Endothelial cell of umbilical vein (primary cell): ENCODE data around the gene ADAMTSL2. TPM values are rescaled to one million over a fixed set of nuclear protein-coding genes. Genes with fewer than 3 reads are reported as not detected.

Experiments used
- BruUV-seq: library from RNA; stranded (reverse); fragments of 400-500 nt; replicated peaks from 2 replicates; lab custom pipeline; 2021; lab: Mats Ljungman, UMichigan
- CTCF ChIA-PET: fragments of 300-600, 350-600 bp; sonication (Branson Sonifier 250); formaldehyde crosslinking; loops from one replicate; lab custom pipeline; 2021; ENCODE audit warnings: antibody characterized with exemption, inconsistent platforms; lab: Charles Lee
- POLR2A ChIA-PET: fragments of 300-600, 350-600 bp; sonication (Branson Sonifier 250); formaldehyde crosslinking; loops from one replicate; lab custom pipeline; 2021; ENCODE audit warnings: antibody characterized with exemption, inconsistent platforms; lab: Charles Lee
- DNase-seq: peaks from one replicate; pipeline ENCODE4 v3.0.0-alpha.2; 2011; ENCODE audit warnings: low read depth, low spot score
- FAIRE-seq: peaks from 2 replicates; lab custom pipeline; 2011; peaks lifted over from hg19 to GRCh38; lab: Jason Lieb, UNC
- H2AFZ ChIP-seq: 2 replicates; pipeline ENCODE4 v1.6.0; 2012; ENCODE audit warnings: low read depth, low read length, control low read depth, inconsistent platforms
- H3K27ac ChIP-seq: 2 replicates; pipeline ENCODE4 v1.5.1; 2011; ENCODE audit warnings: low read depth, mild to moderate bottlenecking, control low read depth, low read length, moderate library complexity; ENCODE audit not compliant: insufficient read depth
- H3K27me3 ChIP-seq, 2 experiments: 2 replicates each; pipeline versions ENCODE4 v1.6.0 to v1.6.1; 2011; ENCODE audit warnings: low read length in 2 of 2, mixed read lengths in 1 of 2; ENCODE audit not compliant: control insufficient read depth in 2 of 2, insufficient read depth in 2 of 2
- H3K36me3 ChIP-seq, 2 experiments: 2 replicates in 1 of 2; 3 replicates in 1 of 2; pipeline ENCODE4 v1.5.1; 2011; ENCODE audit warnings: low read length in 2 of 2, mild to moderate bottlenecking in 1 of 2, moderate library complexity in 1 of 2; ENCODE audit not compliant: control insufficient read depth in 2 of 2, insufficient read depth in 2 of 2; ENCODE audit errors: extremely low read depth in 1 of 2
- H3K4me1 ChIP-seq: 3 replicates; pipeline ENCODE4 v1.5.1; 2011; ENCODE audit warnings: mild to moderate bottlenecking, low read length; ENCODE audit not compliant: control insufficient read depth, insufficient read depth; ENCODE audit errors: extremely low read depth
- H3K4me2 ChIP-seq: 2 replicates; pipeline ENCODE4 v1.6.1; 2011; ENCODE audit warnings: low read length, control low read depth, mixed read lengths; ENCODE audit not compliant: insufficient read depth
- H3K4me3 ChIP-seq, 3 experiments: fragments of 200-600 bp in 1 of 3; sonication (generic), shearing (Covaris generic) in 1 of 3; replicated peaks in 1 of 3; 2 replicates each; pipeline ENCODE4 v1.5.1; 2011 to 2016; ENCODE audit warnings: control low read depth in 3 of 3, low read length in 3 of 3, mild to moderate bottlenecking in 2 of 3, inconsistent platforms in 1 of 3, low read depth in 1 of 3, moderate library complexity in 1 of 3; ENCODE audit not compliant: insufficient read depth in 1 of 3
- H3K79me2 ChIP-seq: 2 replicates; pipeline ENCODE4 v1.6.0; 2012; ENCODE audit warnings: low read length, inconsistent platforms; ENCODE audit not compliant: control insufficient read depth, insufficient read depth
- H3K9ac ChIP-seq: replicated peaks from 2 replicates; pipeline ENCODE3; 2011; ENCODE audit warnings: low read length, control low read depth; ENCODE audit not compliant: insufficient read depth; ENCODE audit errors: extremely low read depth
- H3K9me1 ChIP-seq: replicated peaks from 3 replicates; pipeline ENCODE4 v1.6.0; 2011; ENCODE audit warnings: mild to moderate bottlenecking, low read length; ENCODE audit not compliant: control insufficient read depth, insufficient read depth; ENCODE audit errors: extremely low read depth
- H3K9me3 ChIP-seq: replicated peaks from 2 replicates; pipeline ENCODE4 v1.5.1; 2012; ENCODE audit warnings: low read length, inconsistent platforms; ENCODE audit not compliant: control insufficient read depth, insufficient read depth
- H4K20me1 ChIP-seq: replicated peaks from 2 replicates; pipeline ENCODE3; 2011; ENCODE audit warnings: mild to moderate bottlenecking, low read length; ENCODE audit not compliant: control insufficient read depth, insufficient read depth; ENCODE audit errors: extremely low read depth
- CTCF ChIP-seq, 2 donors: IDR thresholded peaks; 1 replicate in 1 of 2; 2 replicates in 1 of 2; pipeline ENCODE4 v1.5.1; 2011; ENCODE audit warnings: low read length in 2 of 2, mild to moderate bottlenecking in 2 of 2, moderate library complexity in 2 of 2, control low read depth in 1 of 2, inconsistent platforms in 1 of 2, low read depth in 1 of 2; ENCODE audit not compliant: insufficient read depth in 1 of 2; ENCODE audit errors: extremely low read depth in 1 of 2
- EZH2 ChIP-seq: IDR thresholded peaks from 2 replicates; pipeline ENCODE4 v1.6.1; 2012; ENCODE audit warnings: borderline replicate concordance, low read depth, mild to moderate bottlenecking, moderate library complexity, low read length, inconsistent platforms; ENCODE audit not compliant: severe bottlenecking
- FOS ChIP-seq: IDR thresholded peaks from 2 replicates; pipeline ENCODE4 v1.6.1; 2011; ENCODE audit warnings: mild to moderate bottlenecking, low read length, moderate library complexity, borderline replicate concordance; ENCODE audit not compliant: insufficient read depth
- GATA2 ChIP-seq: IDR thresholded peaks from 2 replicates; pipeline ENCODE4 v1.7.0; 2011; ENCODE audit warnings: low read depth, mild to moderate bottlenecking, moderate library complexity, mixed read lengths, low read length; ENCODE audit not compliant: insufficient read length, insufficient read depth
- JUN ChIP-seq: IDR thresholded peaks from 2 replicates; pipeline ENCODE4 v1.6.1; 2011; ENCODE audit warnings: borderline replicate concordance, low read depth; ENCODE audit not compliant: insufficient read length, insufficient read depth
- MAX ChIP-seq: IDR thresholded peaks from 2 replicates; pipeline ENCODE4 v1.6.1; 2011; ENCODE audit not compliant: insufficient read depth, insufficient read length
- MYC ChIP-seq: IDR thresholded peaks from one replicate; pipeline ENCODE4 v1.6.1; 2011; ENCODE audit warnings: mild to moderate bottlenecking, low read depth, low read length
- POLR2A ChIP-seq: IDR thresholded peaks from 2 replicates; pipeline ENCODE4 v1.6.1; 2012; ENCODE audit warnings: low read depth, mild to moderate bottlenecking, control low read depth, low read length
- POLR2AphosphoS5 ChIP-seq: IDR thresholded peaks from 2 replicates; pipeline ENCODE4 v1.6.1; 2012; ENCODE audit warnings: low read depth, mild to moderate bottlenecking, control low read depth, low read length, moderate library complexity; ENCODE audit not compliant: insufficient read depth
- dilution Hi-C: fragments of 300-500 bp; cut with MboI; formaldehyde crosslinking; loops from one replicate; pipeline ENCODE4 v1.15.0; 2019; ENCODE audit warnings: low sequenced_read_pairs; ENCODE audit not compliant: extremely low pct_ligation_motif_present
- intact Hi-C: fragments of 100-400 bp; cut with micrococcal nuclease; formaldehyde crosslinking; loops from one replicate; pipeline ENCODE4 v1.10.0; 2022
- polyA plus RNA-seq, 4 experiments: library from polyadenylated mRNA; depleted of rRNA in 3 of 4; stranded (reverse) in 3 of 4; unstranded in 1 of 4; fragments of >200 nt; gene quantifications; 2 replicates each; pipeline versions ENCODE4 v1.2.1 to v1.2.3, GENCODE V29; 2011 to 2012; ENCODE audit warnings: missing spikeins in 1 of 4
- total RNA-seq: library from RNA; stranded (reverse); gene quantifications from 2 replicates; pipeline ENCODE4 v1.2.3, GENCODE V29; 2021

ADAMTSL2 gene
- total and polyA plus RNA-seq, 2 donors (not counting 3 experiments of a cell fraction or from before 2014, with no cell fraction given), result not detected

GRCh38 chr9:133511607-133512006 is 22.9 kb upstream of the ADAMTSL2 start:
- no peaks in the 10 kb centered on the region for H3K36me3 ChIP-seq
- no peaks in the 10 kb centered on the region for H3K4me1 ChIP-seq
- no peak for FAIRE-seq
- POLR2A ChIA-PET, result no interaction called here
- DNase-seq, result no peak
- H2AFZ ChIP-seq, result no peak overlapping the region
- H3K9me1 ChIP-seq, result no peaks in the 10 kb centered on the region
- H3K4me2 ChIP-seq, result no peak overlapping the region
- BruUV-seq, result no TSS peak
- no peaks in the 10 kb centered on the region for H3K9me3 ChIP-seq
- no peak overlapping the region for H3K4me3 ChIP-seq
- H3K27me3 ChIP-seq, result peaks cover 0 to 3% of the 10 kb centered on the region in 2 experiments
- intact Hi-C loops, result no loop called here
- CTCF ChIA-PET, result no interaction called here
- no peak overlapping the region for H3K27ac ChIP-seq
- TF ChIP-seq GATA2, result no peak
- TF ChIP-seq POLR2A, result no peak
- no peak for TF ChIP-seq JUN
- no peak for TF ChIP-seq POLR2AphosphoS5
- no peak for TF ChIP-seq MYC
- no peak for TF ChIP-seq MAX
- TF ChIP-seq CTCF (IDR thresholded peaks at IDR 0.05; ENCODE audit: extremely low read depth in 1 of 2, insufficient read depth in 1 of 2, low read depth in 1 of 2, low read length in 2 of 2), result no peak
- TF ChIP-seq FOS, result no peak
- TF ChIP-seq EZH2, result no peak
- dilution Hi-C loops, result no loop called here
- H3K79me2 ChIP-seq, result no peaks in the 10 kb centered on the region
- no peak overlapping the region for H3K9ac ChIP-seq
- no peaks in the 10 kb centered on the region for H4K20me1 ChIP-seq
